GM23248 (cell line): ENCODE results near the gene ZMIZ1. TPM values are rescaled to one million over a fixed set of nuclear protein-coding genes. Genes with fewer than 3 reads are reported as not detected.

Source experiments
- DNase-seq: peaks from one replicate; pipeline ENCODE4 v3.0.0-alpha.2; 2015
- H2AFZ ChIP-seq: fragments of 200-600 bp; sonication (generic); 2 replicates; pipeline ENCODE4 v1.6.1; 2016; ENCODE audit warnings: antibody characterized with exemption
- H3F3A ChIP-seq: fragments of 200-600 bp; sonication (generic); 2 replicates; pipeline ENCODE4 v1.6.1; 2016; ENCODE audit warnings: mild to moderate bottlenecking, antibody characterized with exemption, mixed run types; ENCODE audit not compliant: insufficient read depth
- H3K27ac ChIP-seq: fragments of 200-600 bp; sonication (generic); 2 replicates; pipeline ENCODE4 v1.5.1; 2016; ENCODE audit warnings: mild to moderate bottlenecking
- H3K27me3 ChIP-seq: fragments of 200-600 bp; sonication (generic); replicated peaks from 2 replicates; pipeline ENCODE4 v1.6.1; 2016; ENCODE audit warnings: mild to moderate bottlenecking; ENCODE audit not compliant: insufficient read depth
- H3K36me3 ChIP-seq: fragments of 200-600 bp; sonication (generic); 2 replicates; pipeline ENCODE4 v1.6.1; 2016; ENCODE audit warnings: low read depth, mild to moderate bottlenecking
- H3K4me1 ChIP-seq: fragments of 200-600 bp; sonication (generic); 2 replicates; pipeline ENCODE4 v1.6.1; 2016; ENCODE audit warnings: mild to moderate bottlenecking; ENCODE audit not compliant: insufficient read depth
- H3K4me2 ChIP-seq: fragments of 200-600 bp; sonication (generic); one replicate; pipeline ENCODE4 v1.6.1; 2016; ENCODE audit warnings: mild to moderate bottlenecking; ENCODE audit not compliant: unreplicated experiment
- H3K4me3 ChIP-seq: fragments of 200-600 bp; sonication (generic); 2 replicates; pipeline ENCODE4 v1.5.1; 2016; ENCODE audit warnings: mild to moderate bottlenecking
- H3K79me2 ChIP-seq: fragments of 200-600 bp; sonication (generic); 2 replicates; pipeline ENCODE4 v1.6.1; 2016; ENCODE audit warnings: mild to moderate bottlenecking; ENCODE audit not compliant: insufficient read depth
- H3K9ac ChIP-seq: fragments of 200-600 bp; sonication (generic); 2 replicates; pipeline ENCODE4 v1.6.1; 2016; ENCODE audit warnings: mild to moderate bottlenecking
- H3K9me2 ChIP-seq: fragments of 200-600 bp; sonication (generic); 2 replicates; pipeline ENCODE4 v1.6.1; 2016; ENCODE audit warnings: mixed run types, mild to moderate bottlenecking, moderate library complexity; ENCODE audit not compliant: insufficient read depth
- H3K9me3 ChIP-seq: fragments of 200-600 bp; sonication (generic); one replicate; pipeline ENCODE4 v1.6.1; 2017; ENCODE audit warnings: low read depth
- H4K20me1 ChIP-seq: fragments of 200-600 bp; sonication (generic); 2 replicates; pipeline ENCODE4 v1.6.0; 2016; ENCODE audit not compliant: insufficient read depth
- EZH2 ChIP-seq: fragments of 200-600 bp; sonication (generic); IDR thresholded peaks from 2 replicates; pipeline ENCODE4 v1.6.1; 2018; ENCODE audit warnings: antibody characterized with exemption, mild to moderate bottlenecking; ENCODE audit not compliant: insufficient read depth, poor library complexity, severe bottlenecking
- EZH2phosphoT487 ChIP-seq: fragments of 200-600 bp; sonication (generic); IDR thresholded peaks from 2 replicates; pipeline ENCODE4 v1.6.1; 2018; ENCODE audit warnings: antibody characterized with exemption, moderate library complexity, mild to moderate bottlenecking, low read depth; ENCODE audit not compliant: insufficient read depth
- WGBS, 2 experiments: methylation state at CpG; one replicate each; pipeline ENCODE4 v1.1.6; 2015 to 2017; ENCODE audit warnings: low lambda C conversion rate in 2 of 2, low coverage in 1 of 2; ENCODE audit errors: missing lambda C conversion rate in 2 of 2; 5-methylcytosine and 5-hydroxymethylcytosine counted together
- in situ Hi-C: fragments of 300-500 bp; cut with MboI; formaldehyde crosslinking; loops from 2 replicates; pipeline ENCODE4 v1.15.0; 2020
- polyA plus RNA-seq: library from polyadenylated mRNA; unstranded; fragments of >200 nt; fragmentation: Nextera tagmentation; extraction: Ambion mirVana; gene quantifications from 2 replicates; pipeline ENCODE4 v1.2.1, GENCODE V29; 2016
- total RNA-seq: library from RNA; depleted of rRNA; stranded (reverse); fragments of >200 nt; shearing (Covaris generic); gene quantifications from 2 replicates; pipeline ENCODE4 v1.2.3, GENCODE V29; 2014

The ZMIZ1 gene
- total and polyA plus RNA-seq, 2 experiments from 2014 or later: 21.9 to 28.4 TPM

DNA sequence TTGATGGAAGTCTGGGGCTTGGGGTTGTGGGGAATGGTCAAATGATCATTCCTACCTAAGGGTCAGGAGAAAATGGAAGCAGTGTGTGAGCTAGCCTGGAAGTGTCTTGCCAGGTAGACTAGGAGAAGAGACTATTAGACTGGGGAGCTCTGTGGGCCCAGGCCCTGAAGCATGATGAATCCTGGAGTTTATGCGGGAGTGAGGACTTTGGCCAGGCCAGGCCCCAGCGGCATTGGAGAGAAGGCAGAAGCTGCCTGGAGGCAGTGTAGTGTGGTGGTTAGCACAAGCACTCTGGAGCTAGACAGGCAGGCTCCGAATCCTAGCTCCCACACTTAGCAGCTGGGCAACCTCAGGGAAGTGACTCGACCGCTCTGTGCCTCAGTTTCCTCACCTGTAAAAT, 29.3 kb downstream of the ZMIZ1 start:
- no peaks in the 10 kb centered on the region for H3K27me3 ChIP-seq
- H3K79me2 ChIP-seq: peaks cover 100% of the 10 kb centered on the region
- H3K27ac ChIP-seq: peak overlapping the region; percentile 18; the same call in 1 of the 2 replicates
- no peak overlapping the region for H2AFZ ChIP-seq
- DNase-seq: no peak
- no peaks in the 10 kb centered on the region; the same call in 1 of the 2 replicates for H3K36me3 ChIP-seq
- peaks cover 29% of the 10 kb centered on the region for H4K20me1 ChIP-seq
- H3K4me1 ChIP-seq: peaks cover 43% of the 10 kb centered on the region
- no peaks in the 10 kb centered on the region for H3K9me3 ChIP-seq
- WGBS, 2 experiments: 90 to 97% methylated on average over 5 of the region's 5 CpGs
- H3K4me2 ChIP-seq: no peak overlapping the region
- H3K9ac ChIP-seq: no peak overlapping the region
- no peak for TF ChIP-seq EZH2
- TF ChIP-seq EZH2phosphoT487: no peak
- in situ Hi-C loops: no loop called here
- peaks cover 11% of the 10 kb centered on the region; the same call in 1 of the 2 replicates for H3F3A ChIP-seq
- H3K9me2 ChIP-seq: no peaks in the 10 kb centered on the region
- H3K4me3 ChIP-seq: no peak overlapping the region

DNA sequence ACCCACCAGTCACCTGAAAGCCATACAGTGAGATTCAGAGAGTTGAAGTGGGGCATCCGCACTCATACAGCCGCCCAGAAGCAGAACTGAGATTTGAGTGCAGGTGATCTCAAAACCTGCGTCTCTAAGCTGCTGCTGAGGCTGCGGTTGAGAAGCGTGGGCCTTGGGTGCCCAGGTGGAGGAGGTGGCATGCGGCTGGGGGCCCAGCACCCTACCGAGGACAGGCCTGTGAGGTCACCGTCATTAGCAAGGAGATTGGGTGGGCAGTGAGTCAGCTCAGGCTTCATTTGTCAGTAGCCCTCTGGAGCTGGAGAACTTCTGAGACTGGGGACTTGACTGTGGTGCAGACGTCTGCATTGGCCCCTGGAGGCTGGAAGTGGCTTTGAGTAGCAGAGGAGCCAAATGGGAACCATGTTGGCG, 29.8 kb downstream of the ZMIZ1 start:
- no peaks in the 10 kb centered on the region for H3K27me3 ChIP-seq
- TF ChIP-seq EZH2phosphoT487 (no peak), EZH2 (no peak)
- 50 to 52% methylated on average over 10 of the region's 10 CpGs for whole genome bisulfite sequencing, 2 experiments
- no peaks in the 10 kb centered on the region; the same call in 1 of the 2 replicates for H3K36me3 ChIP-seq
- H4K20me1 ChIP-seq: peaks cover 27% of the 10 kb centered on the region
- H2AFZ ChIP-seq: no peak overlapping the region
- no peak overlapping the region for H3K4me3 ChIP-seq
- DNase-seq: peak; percentile 70
- no peaks in the 10 kb centered on the region for H3K9me2 ChIP-seq
- peaks cover 49% of the 10 kb centered on the region for H3K4me1 ChIP-seq
- in situ Hi-C loops: no loop called here
- H3K4me2 ChIP-seq: no peak overlapping the region
- 0 out of 2 replicates have a peak overlapping the region, but pooled peaks have one; percentile 17 for H3K9ac ChIP-seq
- H3F3A ChIP-seq: peaks cover 11% of the 10 kb centered on the region; the same call in 1 of the 2 replicates
- no peaks in the 10 kb centered on the region for H3K9me3 ChIP-seq
- peaks cover 100% of the 10 kb centered on the region for H3K79me2 ChIP-seq
- H3K27ac ChIP-seq: peak overlapping the region; percentile 18

DNA sequence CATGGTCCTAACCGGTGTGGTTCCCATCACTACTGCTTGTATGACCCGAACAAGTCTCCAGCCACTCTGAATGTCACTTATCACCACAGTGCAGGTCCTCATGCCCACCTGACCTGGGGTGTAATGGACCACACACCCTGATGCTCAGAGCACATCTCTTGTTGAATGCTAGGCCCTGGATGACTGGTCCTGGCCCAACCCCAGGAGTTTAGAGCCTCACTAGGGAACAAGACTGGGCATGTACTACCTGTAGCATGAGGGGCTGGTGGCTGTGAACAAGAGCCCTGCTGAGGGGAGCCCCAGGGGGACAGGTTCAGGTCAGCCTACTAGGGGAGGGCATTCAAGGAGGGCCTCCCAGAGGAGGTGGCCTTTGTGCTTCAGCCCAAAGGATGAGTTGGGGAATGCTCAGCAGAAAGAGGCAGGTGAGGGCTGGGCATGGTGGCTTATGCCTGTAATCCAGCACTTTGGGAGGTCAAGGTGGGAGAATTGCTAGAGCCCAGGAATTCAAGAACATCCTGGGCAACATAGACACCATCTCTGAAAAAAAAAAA, 31.2 kb downstream of the ZMIZ1 start:
- DNase-seq: no peak
- in situ Hi-C loops: no loop called here
- no peaks in the 10 kb centered on the region for H3K27me3 ChIP-seq
- no peak overlapping the region for H3K27ac ChIP-seq
- peaks cover 62% of the 10 kb centered on the region for H3K4me1 ChIP-seq
- H3K4me3 ChIP-seq: no peak overlapping the region
- WGBS, 2 experiments: 100% methylated on average over 2 of the region's 2 CpGs
- H3F3A ChIP-seq: peaks cover 11% of the 10 kb centered on the region; the same call in 1 of the 2 replicates
- H3K9me3 ChIP-seq: no peaks in the 10 kb centered on the region
- H4K20me1 ChIP-seq: peaks cover 25% of the 10 kb centered on the region
- H3K9me2 ChIP-seq: no peaks in the 10 kb centered on the region
- H2AFZ ChIP-seq: no peak overlapping the region
- no peak overlapping the region for H3K9ac ChIP-seq
- H3K79me2 ChIP-seq: peaks cover 100% of the 10 kb centered on the region
- no peak overlapping the region for H3K4me2 ChIP-seq
- no peak for TF ChIP-seq EZH2phosphoT487
- no peak for TF ChIP-seq EZH2
- no peaks in the 10 kb centered on the region for H3K36me3 ChIP-seq

DNA sequence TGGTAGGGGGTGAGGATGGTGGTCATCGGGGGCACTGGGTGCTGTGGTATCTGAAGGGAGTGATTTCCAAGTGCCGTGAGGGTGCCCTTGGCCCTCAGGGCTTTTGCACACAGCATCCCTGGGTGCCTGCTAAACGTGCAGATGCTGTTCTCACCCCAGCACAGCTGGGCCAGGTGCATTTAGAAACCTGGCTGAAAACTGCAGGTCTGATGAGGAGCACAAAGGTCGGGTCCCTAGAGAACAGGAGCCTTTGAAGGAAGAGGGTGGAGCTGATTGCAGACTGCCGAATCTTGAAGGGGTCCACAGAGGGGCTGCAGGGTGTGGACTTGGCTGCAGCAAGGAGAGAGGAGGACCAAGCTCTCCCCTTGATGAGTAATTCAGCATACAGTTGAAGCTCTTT, 32.0 kb downstream of the ZMIZ1 start:
- Histone ChIP-seq H3F3A (peaks cover 11% of the 10 kb centered on the region; the same call in 1 of the 2 replicates), H3K27me3 (no peaks in the 10 kb centered on the region), H3K4me3 (no peak overlapping the region), H3K9ac (no peak overlapping the region), H2AFZ (no peak overlapping the region), H3K9me2 (no peaks in the 10 kb centered on the region), H3K9me3 (no peaks in the 10 kb centered on the region), H3K4me1 (peaks cover 70% of the 10 kb centered on the region), H4K20me1 (peaks cover 23% of the 10 kb centered on the region), H3K36me3 (no peaks in the 10 kb centered on the region), H3K27ac (no peak overlapping the region), H3K4me2 (no peak overlapping the region), H3K79me2 (peaks cover 100% of the 10 kb centered on the region)
- WGBS, 2 experiments: 85 to 87% methylated on average over 5 of the region's 5 CpGs
- DNase-seq: no peak
- TF ChIP-seq EZH2phosphoT487: no peak
- no peak for TF ChIP-seq EZH2
- in situ Hi-C loops: no loop called here
